Rectal smooth muscle tissue (tissue), 1 donor: ENCODE results near the gene RBBP5.

Experiments used
- H3K27ac ChIP-seq: one replicate; pipeline ENCODE4 v1.7.0; 2013; ENCODE audit warnings: low read depth, low read length, inconsistent platforms
- H3K27me3 ChIP-seq: one replicate; pipeline ENCODE4 v1.7.0; 2013; ENCODE audit warnings: low read length; ENCODE audit not compliant: control insufficient read depth, insufficient read depth
- H3K36me3 ChIP-seq: one replicate; pipeline ENCODE4 v1.7.0; 2013; ENCODE audit warnings: low read length; ENCODE audit not compliant: control insufficient read depth, insufficient read depth
- H3K4me1 ChIP-seq: one replicate; pipeline ENCODE4 v1.7.0; 2013; ENCODE audit warnings: low read length; ENCODE audit not compliant: control insufficient read depth, insufficient read depth
- H3K4me3 ChIP-seq: one replicate; pipeline ENCODE4 v1.7.0; 2013; ENCODE audit warnings: low read length
- H3K9ac ChIP-seq: one replicate; pipeline ENCODE4 v1.7.0; 2013; ENCODE audit warnings: low read length

RBBP5 gene

DNA sequence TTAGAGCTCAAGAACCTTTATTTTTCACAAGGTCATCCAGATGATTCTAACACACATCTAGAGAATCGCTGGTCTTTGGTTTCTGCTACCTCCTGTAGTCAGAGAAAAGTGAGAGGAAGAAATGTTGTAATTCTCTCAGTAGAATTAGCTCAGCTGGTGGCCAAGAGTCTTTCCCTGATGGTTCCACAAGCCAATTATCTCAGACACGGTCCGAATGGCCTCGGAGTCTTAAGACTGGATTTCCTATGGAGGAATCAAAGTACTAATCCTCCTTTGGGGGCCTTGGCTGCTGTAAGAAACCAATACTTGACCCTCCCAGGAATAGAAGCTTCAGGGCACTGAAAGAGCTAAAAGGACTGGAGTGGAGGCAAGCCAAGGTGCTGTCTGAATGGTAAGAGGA, 39.3 kb downstream of the RBBP5 start:
- H3K4me3 ChIP-seq: no peak overlapping the region
- no peaks in the 10 kb centered on the region for H3K4me1 ChIP-seq
- peaks cover 4% of the 10 kb centered on the region for H3K36me3 ChIP-seq
- H3K27me3 ChIP-seq: no peaks in the 10 kb centered on the region
- no peak overlapping the region for H3K9ac ChIP-seq
- H3K27ac ChIP-seq: no peak overlapping the region

DNA sequence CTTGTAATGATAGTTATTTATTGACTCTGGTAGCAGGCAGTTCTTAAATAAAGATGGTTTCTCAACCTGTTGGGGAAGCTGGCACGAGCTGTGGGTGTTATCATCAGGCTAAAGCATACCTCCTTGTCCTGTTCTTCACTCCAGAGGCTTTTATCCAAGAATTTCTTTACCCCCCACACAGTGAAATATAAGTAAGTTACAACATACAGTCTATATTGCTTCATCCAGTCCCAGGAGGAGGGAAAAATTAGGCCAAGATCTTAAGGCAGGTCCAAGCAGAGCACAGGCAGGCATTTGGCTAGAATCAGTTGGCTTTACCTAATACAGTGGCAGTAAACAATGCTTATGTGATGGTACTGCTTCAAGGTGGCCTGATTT, 43.9 kb downstream of the RBBP5 start:
- H3K36me3 ChIP-seq: no peaks in the 10 kb centered on the region
- no peak overlapping the region for H3K9ac ChIP-seq
- H3K27me3 ChIP-seq: no peaks in the 10 kb centered on the region
- H3K27ac ChIP-seq: no peak overlapping the region
- H3K4me3 ChIP-seq: no peak overlapping the region
- no peaks in the 10 kb centered on the region for H3K4me1 ChIP-seq

DNA sequence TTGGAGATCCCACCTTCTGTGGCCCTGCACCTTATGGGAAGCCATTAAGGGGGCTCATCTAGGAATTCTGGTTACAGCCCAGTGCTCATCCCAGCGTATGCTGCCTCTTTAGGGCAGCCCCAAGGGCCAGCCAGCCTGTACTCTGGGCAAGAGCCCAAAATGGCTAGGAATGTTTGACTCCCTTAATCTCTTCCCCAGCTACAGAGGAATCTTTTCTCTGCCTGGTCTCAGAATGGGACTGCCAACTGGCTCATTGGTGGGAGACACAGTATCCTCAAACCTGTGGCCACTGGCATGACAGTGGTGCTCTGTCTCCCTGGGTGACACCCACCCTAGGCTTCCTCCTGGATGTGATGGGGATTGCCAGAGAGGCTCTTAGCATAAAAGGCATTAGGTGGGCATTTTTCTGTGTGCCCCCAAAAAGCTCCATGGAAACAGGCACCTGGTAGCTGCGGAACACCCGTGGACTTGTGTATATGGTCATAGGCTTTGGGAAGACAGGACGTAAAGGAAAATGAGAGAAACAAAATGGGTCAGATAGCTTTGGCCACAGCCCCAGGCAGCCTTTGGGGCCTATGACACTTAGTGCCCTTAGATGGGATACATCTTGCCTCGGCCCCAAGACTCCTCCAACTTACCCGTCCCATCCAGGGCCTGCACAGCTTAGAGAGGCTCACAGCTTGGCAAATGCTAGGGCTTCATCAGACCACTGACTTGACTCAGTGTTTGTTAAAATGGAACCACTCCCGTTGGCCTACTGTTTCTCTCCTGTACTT, 44.4 kb downstream of the RBBP5 start:
- H3K9ac ChIP-seq: no peak overlapping the region
- no peaks in the 10 kb centered on the region for H3K27me3 ChIP-seq
- no peaks in the 10 kb centered on the region for H3K36me3 ChIP-seq
- H3K4me1 ChIP-seq: no peaks in the 10 kb centered on the region
- no peak overlapping the region for H3K27ac ChIP-seq
- no peak overlapping the region for H3K4me3 ChIP-seq

DNA sequence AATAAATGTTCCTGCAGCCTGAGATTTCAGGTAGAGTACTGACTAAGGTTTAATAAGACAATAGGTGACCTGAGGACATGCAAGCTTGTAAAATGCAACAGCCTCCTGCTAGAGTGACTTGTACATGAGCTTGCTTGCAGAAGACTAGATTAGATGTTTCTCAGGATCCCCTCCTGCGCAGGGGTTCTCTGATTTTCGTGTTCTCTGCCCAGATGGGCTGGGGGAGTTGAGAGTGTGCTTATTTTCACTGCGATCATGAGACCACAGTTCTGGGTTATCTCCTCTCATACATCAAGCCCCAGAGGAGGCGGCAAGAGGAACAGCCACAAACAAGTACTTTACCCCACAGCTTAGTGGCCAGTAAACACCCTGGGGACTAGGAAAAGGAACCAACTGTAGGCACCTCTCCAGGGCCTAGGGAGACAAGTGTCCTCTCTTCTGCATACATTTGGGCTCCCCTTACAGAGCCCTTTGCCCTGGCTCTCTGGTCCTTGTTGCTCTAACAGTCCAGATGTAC, 45.5 kb downstream of the RBBP5 start:
- no peaks in the 10 kb centered on the region for H3K4me1 ChIP-seq
- H3K27me3 ChIP-seq: no peaks in the 10 kb centered on the region
- H3K36me3 ChIP-seq: no peaks in the 10 kb centered on the region
- H3K4me3 ChIP-seq: no peak overlapping the region
- H3K9ac ChIP-seq: no peak overlapping the region
- no peak overlapping the region for H3K27ac ChIP-seq

DNA sequence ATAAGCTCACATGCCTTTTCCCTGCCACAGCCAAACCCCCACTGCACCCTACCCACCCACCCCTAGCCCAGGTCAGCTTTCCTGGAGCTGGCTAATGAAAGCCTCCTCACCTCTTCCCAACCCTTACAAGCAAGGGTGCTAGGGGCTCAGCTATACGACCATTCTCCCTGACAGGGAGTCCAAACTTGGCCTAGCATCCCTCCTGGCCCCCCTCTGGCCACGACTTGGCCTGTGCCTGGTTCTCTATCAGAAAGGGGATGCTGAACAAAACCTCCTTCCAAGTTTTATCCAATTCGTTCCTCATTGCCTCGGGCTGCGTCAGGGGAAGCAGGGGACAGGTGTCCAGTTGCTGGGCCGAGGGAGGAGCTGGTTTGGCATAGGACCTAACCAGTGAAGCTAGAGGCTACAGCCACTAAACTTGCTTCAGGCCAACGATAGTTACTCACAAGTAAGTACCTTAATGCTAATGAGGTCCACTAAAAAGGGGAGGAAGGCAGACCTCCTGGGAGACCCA, 46.1 kb downstream of the RBBP5 start:
- Histone ChIP-seq H3K36me3 (no peaks in the 10 kb centered on the region), H3K4me3 (no peak overlapping the region), H3K27me3 (no peaks in the 10 kb centered on the region), H3K27ac (no peak overlapping the region), H3K9ac (no peak overlapping the region), H3K4me1 (no peaks in the 10 kb centered on the region)

DNA sequence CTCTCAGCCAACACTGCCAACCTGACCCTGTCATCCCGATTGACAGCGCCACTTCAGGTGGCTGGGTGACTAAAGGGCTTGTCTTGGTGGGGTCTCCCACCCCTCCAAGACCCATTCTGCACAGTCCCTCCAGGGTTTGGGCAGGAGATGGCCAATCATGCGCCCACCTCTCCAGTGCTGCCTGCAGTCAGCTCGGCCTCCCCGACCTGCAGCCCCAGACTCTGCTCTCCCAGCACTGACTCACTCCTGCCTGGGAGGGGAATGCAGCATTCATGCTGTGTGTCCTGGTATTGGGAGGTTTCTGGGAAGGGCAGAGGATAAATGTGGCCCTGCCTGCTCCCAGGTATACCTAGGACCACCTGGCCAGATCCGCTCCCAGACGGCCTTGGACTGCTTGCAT, 47.3 kb downstream of the RBBP5 start:
- H3K36me3 ChIP-seq: no peaks in the 10 kb centered on the region
- H3K9ac ChIP-seq: no peak overlapping the region
- H3K27ac ChIP-seq: no peak overlapping the region
- H3K27me3 ChIP-seq: no peaks in the 10 kb centered on the region
- no peak overlapping the region for H3K4me3 ChIP-seq
- no peaks in the 10 kb centered on the region for H3K4me1 ChIP-seq

DNA sequence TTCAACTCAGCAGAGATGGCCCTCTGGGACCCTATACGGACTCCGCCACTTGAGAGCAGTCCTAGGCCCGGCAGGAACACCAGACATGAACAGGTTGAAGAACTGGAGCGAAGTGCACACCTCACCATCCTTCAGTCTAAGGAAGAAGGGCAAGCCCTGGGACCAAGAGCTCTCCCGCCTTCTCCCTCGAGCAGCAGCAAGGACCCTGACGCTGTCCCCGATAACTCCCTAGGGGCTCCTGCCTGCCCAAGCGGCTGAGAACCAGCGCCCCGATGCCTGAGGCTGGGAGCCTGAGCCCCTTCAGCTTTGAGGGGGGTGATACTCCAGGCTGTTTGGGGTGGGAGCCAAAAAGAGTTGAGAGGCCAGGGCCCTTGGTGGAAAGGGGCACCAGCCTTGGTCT, 47.7 kb downstream of the RBBP5 start:
- Histone ChIP-seq H3K27ac (no peak overlapping the region), H3K36me3 (no peaks in the 10 kb centered on the region), H3K27me3 (no peaks in the 10 kb centered on the region)

DNA sequence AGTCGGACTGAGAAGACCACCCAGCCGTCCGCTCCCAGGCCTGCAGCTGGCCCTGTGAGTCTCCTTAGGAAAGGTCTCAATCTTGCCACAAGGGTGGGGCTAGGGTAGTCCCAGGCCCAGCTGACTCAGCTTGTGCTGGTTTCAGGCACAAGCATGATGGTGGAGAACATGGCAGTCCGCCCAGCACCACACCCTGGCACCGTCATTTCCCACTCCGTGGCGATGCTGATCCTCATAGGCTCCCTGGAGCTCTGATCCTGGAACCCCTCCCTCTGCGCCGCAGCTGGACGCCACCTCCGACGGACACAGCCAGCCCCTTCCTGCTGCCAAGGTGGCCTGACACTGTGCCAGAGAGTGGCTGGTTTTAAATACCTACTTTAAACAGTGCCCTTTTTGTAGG, 48.3 kb downstream of the RBBP5 start:
- H3K9ac ChIP-seq: no peak overlapping the region
- no peaks in the 10 kb centered on the region for H3K36me3 ChIP-seq
- peaks cover under 1% of the 10 kb centered on the region for H3K4me1 ChIP-seq
- H3K27ac ChIP-seq: no peak overlapping the region
- no peaks in the 10 kb centered on the region for H3K27me3 ChIP-seq
- H3K4me3 ChIP-seq: no peak overlapping the region

More for the DNA sequence above, 47.7 kb downstream of the RBBP5 start:
- H3K9ac ChIP-seq: no peak overlapping the region
- no peaks in the 10 kb centered on the region for H3K4me1 ChIP-seq
- no peak overlapping the region for H3K4me3 ChIP-seq

DNA sequence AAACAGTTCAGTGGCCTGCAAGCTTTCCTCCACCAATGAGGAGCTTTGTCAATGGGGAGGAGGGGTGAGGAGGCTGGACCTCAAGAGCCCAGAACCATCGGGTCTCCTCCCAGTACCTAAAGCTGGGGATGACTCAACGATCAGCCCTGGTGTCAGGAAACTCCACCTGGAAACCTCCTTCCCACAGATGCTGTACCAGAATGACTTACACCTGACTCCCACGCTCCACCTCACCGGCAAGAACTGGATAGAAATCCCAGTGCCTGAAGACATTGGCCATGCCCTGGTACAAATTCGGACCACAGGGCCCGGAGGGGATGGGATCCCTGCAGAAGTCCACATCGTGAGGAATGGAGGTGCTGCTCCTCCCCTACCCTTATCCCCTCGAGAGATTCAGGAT, 48.9 kb downstream of the RBBP5 start:
- Histone ChIP-seq H3K4me3 (no peak overlapping the region), H3K36me3 (no peaks in the 10 kb centered on the region), H3K9ac (no peak overlapping the region), H3K4me1 (peaks cover 3% of the 10 kb centered on the region), H3K27ac (no peak overlapping the region), H3K27me3 (no peaks in the 10 kb centered on the region)

DNA sequence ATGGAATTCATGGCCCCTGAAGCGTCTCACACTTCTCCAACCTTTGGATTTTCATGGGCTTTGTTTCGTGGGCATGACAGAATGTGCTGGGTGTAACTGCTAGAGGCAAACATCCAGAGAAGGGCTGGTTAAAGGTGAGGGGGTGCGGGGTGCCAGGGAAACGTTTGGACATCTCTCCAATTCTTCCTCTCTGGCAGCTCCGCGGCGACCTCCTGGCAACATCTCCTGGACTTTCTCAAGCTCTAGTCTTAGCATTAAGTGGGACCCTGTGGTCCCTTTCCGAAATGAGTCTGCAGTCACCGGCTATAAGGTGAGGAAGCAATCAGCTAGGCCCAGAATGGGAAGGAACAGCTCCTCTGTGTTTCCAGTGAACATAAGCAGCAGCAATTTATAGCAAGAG, 49.5 kb downstream of the RBBP5 start:
- H3K4me3 ChIP-seq: no peak overlapping the region
- H3K9ac ChIP-seq: no peak overlapping the region
- no peak overlapping the region for H3K27ac ChIP-seq
- no peaks in the 10 kb centered on the region for H3K27me3 ChIP-seq
- H3K36me3 ChIP-seq: no peaks in the 10 kb centered on the region
- peaks cover 3% of the 10 kb centered on the region for H3K4me1 ChIP-seq

DNA sequence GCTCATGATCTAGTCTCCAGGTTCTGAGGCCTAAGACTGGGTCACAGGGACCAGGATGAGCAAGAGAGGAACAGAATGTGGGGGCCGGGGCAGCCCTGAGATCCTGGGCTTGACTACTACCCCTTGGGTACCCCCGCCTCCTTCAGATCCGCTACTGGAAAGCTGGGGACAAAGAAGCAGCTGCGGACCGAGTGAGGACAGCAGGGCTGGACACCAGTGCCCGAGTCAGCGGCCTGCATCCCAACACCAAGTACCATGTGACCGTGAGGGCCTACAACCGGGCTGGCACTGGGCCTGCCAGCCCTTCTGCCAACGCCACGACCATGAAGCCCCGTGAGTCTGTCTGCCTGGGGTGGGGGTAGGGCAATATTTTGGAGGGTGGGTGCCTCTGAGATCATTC, 50.0 kb downstream of the RBBP5 start:
- no peak overlapping the region for H3K9ac ChIP-seq

DNA sequence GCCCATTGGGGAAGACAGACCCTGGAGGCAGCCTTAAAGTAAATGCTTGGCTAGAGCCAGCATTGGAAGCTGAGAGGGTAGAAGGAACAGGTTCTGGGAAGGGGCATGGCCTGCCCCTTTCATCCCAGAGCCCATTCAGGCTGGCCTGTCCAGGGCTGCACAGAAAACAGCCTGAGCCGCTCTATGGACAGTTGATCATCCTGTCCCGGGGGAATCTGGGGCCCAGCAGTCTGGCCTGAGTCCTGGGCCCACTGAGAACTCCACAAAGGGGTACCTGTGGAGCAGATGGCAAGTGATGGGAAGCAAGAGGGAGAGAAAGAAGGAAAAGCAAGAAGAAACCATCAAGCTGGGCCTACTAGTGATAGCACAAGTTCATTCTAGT, 50.8 kb downstream of the RBBP5 start:
- Histone ChIP-seq H3K4me1 (peaks cover 3% of the 10 kb centered on the region), H3K9ac (no peak overlapping the region), H3K27ac (no peak overlapping the region), H3K36me3 (no peaks in the 10 kb centered on the region), H3K4me3 (no peak overlapping the region), H3K27me3 (no peaks in the 10 kb centered on the region)

More for the DNA sequence above, 50.0 kb downstream of the RBBP5 start:
- no peak overlapping the region for H3K27ac ChIP-seq
- peaks cover 3% of the 10 kb centered on the region for H3K4me1 ChIP-seq
- H3K27me3 ChIP-seq: no peaks in the 10 kb centered on the region
- H3K4me3 ChIP-seq: no peak overlapping the region
- H3K36me3 ChIP-seq: no peaks in the 10 kb centered on the region
